CD14-positive monocyte (primary cell): ENCODE measurements around the gene FSHR. TPM values are rescaled to one million over a fixed set of nuclear protein-coding genes. Genes with fewer than 3 reads are reported as not detected.

ENCODE experiments used
- DNase-seq, 3 donors: peaks; one replicate each; pipeline ENCODE4 v3.0.0-alpha.2; 2011 to 2022
- H2AFZ ChIP-seq: 2 replicates; pipeline ENCODE4 v1.6.0; 2012; ENCODE audit warnings: mild to moderate bottlenecking, low read depth, low read length, inconsistent platforms; ENCODE audit not compliant: insufficient read depth, poor library complexity, severe bottlenecking
- H3K27ac ChIP-seq, 2 donors: 1 replicate in 1 of 2; 2 replicates in 1 of 2; pipeline ENCODE4 v1.5.1; 2012 to 2013; ENCODE audit warnings: low read length in 2 of 2, control low read depth in 1 of 2, inconsistent platforms in 1 of 2, low read depth in 1 of 2, mild to moderate bottlenecking in 1 of 2
- H3K27me3 ChIP-seq, 2 donors: one replicate each; pipeline versions ENCODE4 v1.6.0 to v1.6.1; 2011 to 2013; ENCODE audit warnings: low read length in 2 of 2; ENCODE audit not compliant: control insufficient read depth in 2 of 2, insufficient read depth in 2 of 2
- H3K36me3 ChIP-seq, 2 donors: replicated peaks in 1 of 2; 1 replicate in 1 of 2; 2 replicates in 1 of 2; pipeline versions ENCODE4 v1.5.1 to v1.6.1; 2012 to 2013; ENCODE audit warnings: low read length in 2 of 2, control low read depth in 1 of 2, inconsistent platforms in 1 of 2, mild to moderate bottlenecking in 1 of 2; ENCODE audit not compliant: insufficient read depth in 2 of 2, control insufficient read depth in 1 of 2
- H3K4me1 ChIP-seq, 2 donors: 1 replicate in 1 of 2; 2 replicates in 1 of 2; pipeline versions ENCODE4 v1.5.1 to v1.6.1; 2012 to 2013; ENCODE audit warnings: low read length in 2 of 2, control low read depth in 1 of 2, inconsistent platforms in 1 of 2, mild to moderate bottlenecking in 1 of 2, moderate library complexity in 1 of 2; ENCODE audit not compliant: insufficient read depth in 2 of 2, control insufficient read depth in 1 of 2
- H3K4me2 ChIP-seq: replicated peaks from 2 replicates; pipeline ENCODE3; 2012; ENCODE audit warnings: low read length, moderate library complexity, mild to moderate bottlenecking; ENCODE audit not compliant: poor library complexity, severe bottlenecking; ENCODE audit errors: extremely low read depth
- H3K4me3 ChIP-seq, 3 experiments: fragments of 200-600 bp in 1 of 3; sonication (generic) in 1 of 3; replicated peaks in 1 of 3; 1 replicate in 2 of 3; 2 replicates in 1 of 3; pipeline ENCODE4 v1.5.1; 2011 to 2013; ENCODE audit warnings: low read length in 3 of 3, mild to moderate bottlenecking in 3 of 3, control low read depth in 2 of 3, low read depth in 2 of 3, inconsistent platforms in 1 of 3, moderate library complexity in 1 of 3
- H3K79me2 ChIP-seq: 2 replicates; pipeline ENCODE4 v1.6.0; 2012; ENCODE audit warnings: mild to moderate bottlenecking, control low read depth, inconsistent platforms, low read length, moderate library complexity; ENCODE audit not compliant: insufficient read depth
- H3K9ac ChIP-seq: 2 replicates; pipeline ENCODE4 v1.6.0; 2017; ENCODE audit warnings: low read length, mild to moderate bottlenecking; ENCODE audit not compliant: insufficient read depth, poor library complexity, severe bottlenecking
- H3K9me3 ChIP-seq, 2 donors: replicated peaks in 1 of 2; 1 replicate in 1 of 2; 2 replicates in 1 of 2; pipeline versions ENCODE4 v1.5.1 to v1.6.1; 2012 to 2013; ENCODE audit warnings: low read length in 2 of 2, control low read depth in 1 of 2; ENCODE audit not compliant: control insufficient read depth in 1 of 2, insufficient read depth in 1 of 2
- H4K20me1 ChIP-seq: 2 replicates; pipeline ENCODE4 v1.6.0; 2012; ENCODE audit warnings: mild to moderate bottlenecking, low read length, control low read depth, moderate library complexity; ENCODE audit not compliant: insufficient read depth
- H3K27ac Mint-ChIP-seq, 7 donors: one replicate each; pipeline ENCODE4 v1.8.0; 2020; ENCODE audit warnings: mild to moderate bottlenecking in 7 of 7, mixed read lengths in 7 of 7, moderate library complexity in 6 of 7, inconsistent platforms in 2 of 7
- H3K27me3 Mint-ChIP-seq, 3 donors: one replicate each; pipeline ENCODE4 v1.8.0; 2021 to 2022; ENCODE audit warnings: low read depth in 3 of 3, mild to moderate bottlenecking in 3 of 3, mixed read lengths in 3 of 3, moderate library complexity in 3 of 3, inconsistent platforms in 1 of 3
- H3K36me3 Mint-ChIP-seq, 2 donors: one replicate each; pipeline ENCODE4 v1.8.0; 2020; ENCODE audit warnings: mixed read lengths in 2 of 2, inconsistent platforms in 1 of 2, mild to moderate bottlenecking in 1 of 2
- H3K4me1 Mint-ChIP-seq: one replicate; pipeline ENCODE4 v1.8.0; 2020; ENCODE audit warnings: mild to moderate bottlenecking, mixed read lengths
- H3K4me3 Mint-ChIP-seq, 2 donors: one replicate each; pipeline ENCODE4 v1.8.0; 2020; ENCODE audit warnings: mild to moderate bottlenecking in 2 of 2, mixed read lengths in 2 of 2, moderate library complexity in 1 of 2
- H3K9me3 Mint-ChIP-seq, 7 donors: one replicate each; pipeline ENCODE4 v1.8.0; 2020 to 2022; ENCODE audit warnings: mixed read lengths in 7 of 7, mild to moderate bottlenecking in 6 of 7, moderate library complexity in 6 of 7, inconsistent platforms in 2 of 7
- CTCF ChIP-seq: fragments of 200-600 bp; IDR thresholded peaks from one replicate; pipeline ENCODE4 v1.8.0; 2022; ENCODE audit warnings: antibody characterized with exemption, mild to moderate bottlenecking
- WGBS: methylation state at CpG from one replicate; pipeline ENCODE4 v1.1.5; 2013; ENCODE audit warnings: missing lambda C conversion rate; ENCODE audit not compliant: insufficient coverage; 5-methylcytosine and 5-hydroxymethylcytosine counted together
- intact Hi-C, 2 donors: fragments of 100-400 bp; cut with micrococcal nuclease; formaldehyde crosslinking; loops; one replicate each; pipeline versions ENCODE4 v1.15.0 to v1.15.1; 2023
- polyA plus RNA-seq, 3 donors: library from polyadenylated mRNA; depleted of rRNA in 1 of 3; unstranded in 2 of 3; stranded (reverse) in 1 of 3; fragments of 300-500 nt in 2 of 3; fragments of >200 nt in 1 of 3; fragmentation: Illumina TruSeq in 2 of 3; gene quantifications; 1 replicate in 2 of 3; 2 replicates in 1 of 3; pipeline ENCODE4 v1.2.3, GENCODE V29; 2012 to 2021

Gene FSHR
- polyA plus RNA-seq, 3 donors: not detected

- DNase-seq: no peak
- Histone ChIP-seq H3K4me3 (no peak overlapping the region), H4K20me1 (no peaks in the 10 kb centered on the region), H3K9ac (no peak overlapping the region), H3K79me2 (no peaks in the 10 kb centered on the region), H3K27me3 (no peaks in the 10 kb centered on the region), H3K27ac (no peak overlapping the region), H2AFZ (no peak overlapping the region), H3K4me2 (no peak overlapping the region), H3K36me3 (no peaks in the 10 kb centered on the region), H3K9me3 (peaks cover 7 to 9% of the 10 kb centered on the region in 2 donors), H3K4me1 (no peaks in the 10 kb centered on the region)
- no peak overlapping the region for H3K4me3 Mint-ChIP-seq
- TF ChIP-seq CTCF: no peak
- intact Hi-C loops: no loop called here
- peaks cover 0 to 7% (median 6%) of the 10 kb centered on the region in 7 donors for H3K9me3 Mint-ChIP-seq
- no peaks in the 10 kb centered on the region for H3K4me1 Mint-ChIP-seq
- H3K36me3 Mint-ChIP-seq: no peaks in the 10 kb centered on the region
- no peak overlapping the region for H3K27ac Mint-ChIP-seq
- no peaks in the 10 kb centered on the region for H3K27me3 Mint-ChIP-seq
These were observed 104.0 kb downstream of the FSHR start for GRCh38 chr2:49050265-49050664.

- Histone ChIP-seq H3K79me2 (no peaks in the 10 kb centered on the region), H3K4me1 (no peaks in the 10 kb centered on the region), H3K36me3 (no peaks in the 10 kb centered on the region), H3K27ac (no peak overlapping the region), H3K4me3 (no peak overlapping the region), H3K9ac (no peak overlapping the region), H4K20me1 (no peaks in the 10 kb centered on the region), H2AFZ (no peak overlapping the region), H3K27me3 (no peaks in the 10 kb centered on the region), H3K9me3 (peaks cover 3 to 4% of the 10 kb centered on the region in 2 donors), H3K4me2 (no peak overlapping the region)
- H3K4me3 Mint-ChIP-seq: no peak overlapping the region
- H3K4me1 Mint-ChIP-seq: no peaks in the 10 kb centered on the region
- intact Hi-C loops: no loop called here
- H3K36me3 Mint-ChIP-seq: no peaks in the 10 kb centered on the region
- no peak for DNase-seq
- no peak overlapping the region for H3K27ac Mint-ChIP-seq
- TF ChIP-seq CTCF: no peak
- WGBS: 88% methylated on average over 1 of the region's 1 CpG
- H3K9me3 Mint-ChIP-seq: peaks cover 0 to 6% (median 2%) of the 10 kb centered on the region in 7 donors
- H3K27me3 Mint-ChIP-seq: no peaks in the 10 kb centered on the region
These were observed 105.2 kb downstream of the FSHR start for GRCh38 chr2:49049161-49049560.
